Endothelial cell of umbilical vein (primary cell): ENCODE data around the gene ARHGAP28. TPM values are rescaled to one million over a fixed set of nuclear protein-coding genes. Genes with fewer than 3 reads are reported as not detected.

ENCODE experiments used
- BruUV-seq: library from RNA; stranded (reverse); fragments of 400-500 nt; replicated peaks from 2 replicates; lab custom pipeline; 2021; lab: Mats Ljungman, UMichigan
- CTCF ChIA-PET: fragments of 300-600, 350-600 bp; sonication (Branson Sonifier 250); formaldehyde crosslinking; loops from one replicate; lab custom pipeline; 2021; ENCODE audit warnings: antibody characterized with exemption, inconsistent platforms; lab: Charles Lee
- POLR2A ChIA-PET: fragments of 300-600, 350-600 bp; sonication (Branson Sonifier 250); formaldehyde crosslinking; loops from one replicate; lab custom pipeline; 2021; ENCODE audit warnings: antibody characterized with exemption, inconsistent platforms; lab: Charles Lee
- DNase-seq: peaks from one replicate; pipeline ENCODE4 v3.0.0-alpha.2; 2011; ENCODE audit warnings: low read depth, low spot score
- FAIRE-seq: peaks from 2 replicates; lab custom pipeline; 2011; peaks lifted over from hg19 to GRCh38; lab: Jason Lieb, UNC
- H2AFZ ChIP-seq: 2 replicates; pipeline ENCODE4 v1.6.0; 2012; ENCODE audit warnings: low read depth, low read length, control low read depth, inconsistent platforms
- H3K27ac ChIP-seq: 2 replicates; pipeline ENCODE4 v1.5.1; 2011; ENCODE audit warnings: low read depth, mild to moderate bottlenecking, control low read depth, low read length, moderate library complexity; ENCODE audit not compliant: insufficient read depth
- H3K27me3 ChIP-seq, 2 experiments: 2 replicates each; pipeline versions ENCODE4 v1.6.0 to v1.6.1; 2011; ENCODE audit warnings: low read length in 2 of 2, mixed read lengths in 1 of 2; ENCODE audit not compliant: control insufficient read depth in 2 of 2, insufficient read depth in 2 of 2
- H3K36me3 ChIP-seq, 2 experiments: 2 replicates in 1 of 2; 3 replicates in 1 of 2; pipeline ENCODE4 v1.5.1; 2011; ENCODE audit warnings: low read length in 2 of 2, mild to moderate bottlenecking in 1 of 2, moderate library complexity in 1 of 2; ENCODE audit not compliant: control insufficient read depth in 2 of 2, insufficient read depth in 2 of 2; ENCODE audit errors: extremely low read depth in 1 of 2
- H3K4me1 ChIP-seq: 3 replicates; pipeline ENCODE4 v1.5.1; 2011; ENCODE audit warnings: mild to moderate bottlenecking, low read length; ENCODE audit not compliant: control insufficient read depth, insufficient read depth; ENCODE audit errors: extremely low read depth
- H3K4me2 ChIP-seq: 2 replicates; pipeline ENCODE4 v1.6.1; 2011; ENCODE audit warnings: low read length, control low read depth, mixed read lengths; ENCODE audit not compliant: insufficient read depth
- H3K4me3 ChIP-seq, 3 experiments: fragments of 200-600 bp in 1 of 3; sonication (generic), shearing (Covaris generic) in 1 of 3; replicated peaks in 1 of 3; 2 replicates each; pipeline ENCODE4 v1.5.1; 2011 to 2016; ENCODE audit warnings: control low read depth in 3 of 3, low read length in 3 of 3, mild to moderate bottlenecking in 2 of 3, inconsistent platforms in 1 of 3, low read depth in 1 of 3, moderate library complexity in 1 of 3; ENCODE audit not compliant: insufficient read depth in 1 of 3
- H3K79me2 ChIP-seq: 2 replicates; pipeline ENCODE4 v1.6.0; 2012; ENCODE audit warnings: low read length, inconsistent platforms; ENCODE audit not compliant: control insufficient read depth, insufficient read depth
- H3K9ac ChIP-seq: replicated peaks from 2 replicates; pipeline ENCODE3; 2011; ENCODE audit warnings: low read length, control low read depth; ENCODE audit not compliant: insufficient read depth; ENCODE audit errors: extremely low read depth
- H3K9me1 ChIP-seq: replicated peaks from 3 replicates; pipeline ENCODE4 v1.6.0; 2011; ENCODE audit warnings: mild to moderate bottlenecking, low read length; ENCODE audit not compliant: control insufficient read depth, insufficient read depth; ENCODE audit errors: extremely low read depth
- H3K9me3 ChIP-seq: replicated peaks from 2 replicates; pipeline ENCODE4 v1.5.1; 2012; ENCODE audit warnings: low read length, inconsistent platforms; ENCODE audit not compliant: control insufficient read depth, insufficient read depth
- H4K20me1 ChIP-seq: replicated peaks from 2 replicates; pipeline ENCODE3; 2011; ENCODE audit warnings: mild to moderate bottlenecking, low read length; ENCODE audit not compliant: control insufficient read depth, insufficient read depth; ENCODE audit errors: extremely low read depth
- CTCF ChIP-seq, 2 donors: IDR thresholded peaks; 1 replicate in 1 of 2; 2 replicates in 1 of 2; pipeline ENCODE4 v1.5.1; 2011; ENCODE audit warnings: low read length in 2 of 2, mild to moderate bottlenecking in 2 of 2, moderate library complexity in 2 of 2, control low read depth in 1 of 2, inconsistent platforms in 1 of 2, low read depth in 1 of 2; ENCODE audit not compliant: insufficient read depth in 1 of 2; ENCODE audit errors: extremely low read depth in 1 of 2
- EZH2 ChIP-seq: IDR thresholded peaks from 2 replicates; pipeline ENCODE4 v1.6.1; 2012; ENCODE audit warnings: borderline replicate concordance, low read depth, mild to moderate bottlenecking, moderate library complexity, low read length, inconsistent platforms; ENCODE audit not compliant: severe bottlenecking
- FOS ChIP-seq: IDR thresholded peaks from 2 replicates; pipeline ENCODE4 v1.6.1; 2011; ENCODE audit warnings: mild to moderate bottlenecking, low read length, moderate library complexity, borderline replicate concordance; ENCODE audit not compliant: insufficient read depth
- GATA2 ChIP-seq: IDR thresholded peaks from 2 replicates; pipeline ENCODE4 v1.7.0; 2011; ENCODE audit warnings: low read depth, mild to moderate bottlenecking, moderate library complexity, mixed read lengths, low read length; ENCODE audit not compliant: insufficient read length, insufficient read depth
- JUN ChIP-seq: IDR thresholded peaks from 2 replicates; pipeline ENCODE4 v1.6.1; 2011; ENCODE audit warnings: borderline replicate concordance, low read depth; ENCODE audit not compliant: insufficient read length, insufficient read depth
- MAX ChIP-seq: IDR thresholded peaks from 2 replicates; pipeline ENCODE4 v1.6.1; 2011; ENCODE audit not compliant: insufficient read depth, insufficient read length
- MYC ChIP-seq: IDR thresholded peaks from one replicate; pipeline ENCODE4 v1.6.1; 2011; ENCODE audit warnings: mild to moderate bottlenecking, low read depth, low read length
- POLR2A ChIP-seq: IDR thresholded peaks from 2 replicates; pipeline ENCODE4 v1.6.1; 2012; ENCODE audit warnings: low read depth, mild to moderate bottlenecking, control low read depth, low read length
- POLR2AphosphoS5 ChIP-seq: IDR thresholded peaks from 2 replicates; pipeline ENCODE4 v1.6.1; 2012; ENCODE audit warnings: low read depth, mild to moderate bottlenecking, control low read depth, low read length, moderate library complexity; ENCODE audit not compliant: insufficient read depth
- dilution Hi-C: fragments of 300-500 bp; cut with MboI; formaldehyde crosslinking; loops from one replicate; pipeline ENCODE4 v1.15.0; 2019; ENCODE audit warnings: low sequenced_read_pairs; ENCODE audit not compliant: extremely low pct_ligation_motif_present
- intact Hi-C: fragments of 100-400 bp; cut with micrococcal nuclease; formaldehyde crosslinking; loops from one replicate; pipeline ENCODE4 v1.10.0; 2022
- polyA plus RNA-seq, 4 experiments: library from polyadenylated mRNA; depleted of rRNA in 3 of 4; stranded (reverse) in 3 of 4; unstranded in 1 of 4; fragments of >200 nt; gene quantifications; 2 replicates each; pipeline versions ENCODE4 v1.2.1 to v1.2.3, GENCODE V29; 2011 to 2012; ENCODE audit warnings: missing spikeins in 1 of 4
- total RNA-seq: library from RNA; stranded (reverse); gene quantifications from 2 replicates; pipeline ENCODE4 v1.2.3, GENCODE V29; 2021

The ARHGAP28 gene
- total and polyA plus RNA-seq, 2 donors (not counting 3 experiments of a cell fraction or from before 2014, with no cell fraction given), result 3.8 to 23.4 TPM

- Histone ChIP-seq H2AFZ (no peak overlapping the region), H3K9me3 (no peaks in the 10 kb centered on the region), H3K27ac (no peak overlapping the region), H3K4me2 (no peak overlapping the region), H4K20me1 (no peaks in the 10 kb centered on the region), H3K9ac (no peak overlapping the region), H3K27me3 (no peaks in the 10 kb centered on the region), H3K9me1 (no peaks in the 10 kb centered on the region), H3K4me3 (no peak overlapping the region), H3K36me3 (no peaks in the 10 kb centered on the region), H3K79me2 (no peaks in the 10 kb centered on the region), H3K4me1 (no peaks in the 10 kb centered on the region)
- POLR2A ChIA-PET, result no interaction called here
- FAIRE-seq (no peak), DNase-seq (no peak)
- intact Hi-C loops, result no loop called here
- CTCF ChIA-PET, result interaction anchor here (0.8 kb wide), 1 partner anchor 9 kb away, joined by 3 read pairs; no protein-coding TSS in a partner anchor
- dilution Hi-C loops, result no loop called here
- BruUV-seq, result no TSS peak
- TF ChIP-seq CTCF (IDR thresholded peaks at IDR 0.05; ENCODE audit: extremely low read depth in 1 of 2, insufficient read depth in 1 of 2, low read depth in 1 of 2, low read length in 2 of 2) (no peak), FOS (no peak), EZH2 (no peak), POLR2A (no peak), GATA2 (no peak), POLR2AphosphoS5 (no peak), MAX (no peak), MYC (no peak), JUN (no peak)
Measured at GRCh38 chr18:6859676-6860422, 130.3 kb downstream of the ARHGAP28 start.
